GM19463 (cell line): Measurements from ENCODE around the gene RAD51.

Experiments
- ATAC-seq: cut with Tn5 transposase; IDR thresholded peaks from one replicate; pipeline ENCODE4 v1.9.1; 2021; ENCODE audit warnings: mild to moderate bottlenecking, moderate library complexity; ENCODE audit not compliant: unreplicated experiment

Gene RAD51

GRCh38 chr15:40756938-40757337 is 62.0 kb downstream of the RAD51 start:
- no peak for ATAC-seq

- ATAC-seq = no peak
Measured at GRCh38 chr15:40759961-40760360, 65.0 kb downstream of the RAD51 start.

GRCh38 chr15:40762919-40763800 is 68.2 kb downstream of the RAD51 start:
- ATAC-seq = no peak

GRCh38 chr15:40763801-40764628 is 69.0 kb downstream of the RAD51 start, which contains the start of gene GCHFR:
TSS of gene GCHFR (plus strand) at chr15:40764068. CDS start at chr15:40764181, 113 bp downstream.
- peak; percentile 48 for ATAC-seq

GRCh38 chr15:40764629-40765103 is 69.7 kb downstream of the RAD51 start:
- ATAC-seq = no peak

- no peak for ATAC-seq
Measured at GRCh38 chr15:40766194-40766815, 71.3 kb downstream of the RAD51 start.

- ATAC-seq = no peak
Measured at GRCh38 chr15:40766906-40767837, 72.2 kb downstream of the RAD51 start.

- ATAC-seq = no peak
Measured at GRCh38 chr15:40767838-40768500, 73.0 kb downstream of the RAD51 start.

- no peak for ATAC-seq
Measured at GRCh38 chr15:40768521-40769273, 73.7 kb downstream of the RAD51 start.

- peak; percentile 52 for ATAC-seq
Measured at GRCh38 chr15:40769274-40770146, 74.5 kb downstream of the RAD51 start, which contains the start of gene C15orf62. TSS of gene C15orf62 (plus strand) at chr15:40769980. CDS start at chr15:40770496, 516 bp downstream.

- no peak for ATAC-seq
Measured at GRCh38 chr15:40770147-40770721, 75.3 kb downstream of the RAD51 start.

GRCh38 chr15:40771242-40771641 is 76.3 kb downstream of the RAD51 start:
- no peak for ATAC-seq

GRCh38 chr15:40772014-40772413 is 77.0 kb downstream of the RAD51 start:
- ATAC-seq = no peak

GRCh38 chr15:40773496-40773895 is 78.5 kb downstream of the RAD51 start:
- no peak for ATAC-seq

- no peak for ATAC-seq
Measured at GRCh38 chr15:40773902-40774301, 78.9 kb downstream of the RAD51 start.

GRCh38 chr15:40775007-40775406 is 80.0 kb downstream of the RAD51 start:
- ATAC-seq = no peak
